RPMI8226 (cell line): ENCODE data around the gene LIMS1.
"Not testable (repeated sequence)": the region's sequence is repeated elsewhere in the genome, so short reads cannot be mapped to it uniquely, and the experiment has no call there.

Experiments used
- DNase-seq: peaks from one replicate; pipeline ENCODE4 v3.0.0-alpha.2; 2015

Gene LIMS1, protein sequence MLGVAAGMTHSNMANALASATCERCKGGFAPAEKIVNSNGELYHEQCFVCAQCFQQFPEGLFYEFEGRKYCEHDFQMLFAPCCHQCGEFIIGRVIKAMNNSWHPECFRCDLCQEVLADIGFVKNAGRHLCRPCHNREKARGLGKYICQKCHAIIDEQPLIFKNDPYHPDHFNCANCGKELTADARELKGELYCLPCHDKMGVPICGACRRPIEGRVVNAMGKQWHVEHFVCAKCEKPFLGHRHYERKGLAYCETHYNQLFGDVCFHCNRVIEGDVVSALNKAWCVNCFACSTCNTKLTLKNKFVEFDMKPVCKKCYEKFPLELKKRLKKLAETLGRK

DNA sequence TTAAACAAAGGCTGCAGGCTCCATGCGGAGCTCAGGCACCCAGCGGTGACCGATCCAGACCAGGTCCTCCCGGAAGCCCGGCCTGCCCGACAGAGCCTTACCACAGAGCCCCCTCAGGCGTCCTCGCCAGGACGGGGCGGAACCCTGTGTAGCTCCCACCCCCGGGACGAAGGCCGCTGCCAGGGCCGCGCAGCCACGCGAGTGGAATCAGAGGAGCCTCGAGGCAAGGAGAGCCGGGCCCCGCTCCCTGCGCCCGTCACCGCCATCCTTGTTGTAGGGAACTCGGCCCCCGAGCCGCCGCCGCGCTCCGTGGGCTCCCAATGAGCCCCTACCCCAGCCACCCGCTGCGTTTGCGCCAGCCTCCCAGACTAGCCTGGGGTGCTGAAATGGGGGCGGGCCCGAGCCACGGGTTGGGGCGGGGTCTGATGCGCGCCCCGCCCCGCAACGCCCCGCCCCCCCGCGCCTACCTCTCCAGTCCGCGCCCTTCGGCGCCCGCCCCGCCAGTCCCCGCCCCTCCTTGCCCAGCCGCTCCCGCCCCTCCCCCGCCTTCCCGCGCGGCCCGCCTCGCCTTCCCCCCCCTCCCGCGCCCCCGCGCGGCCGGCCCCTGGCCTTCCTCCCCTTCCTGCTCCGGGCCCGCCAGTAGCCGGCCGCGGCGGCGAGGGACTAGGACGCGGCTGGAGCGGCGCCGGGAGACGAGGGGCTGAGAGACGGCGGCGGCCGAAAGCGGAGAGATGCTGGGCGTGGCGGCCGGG lies at the start of gene LIMS1:
Gene LIMS1, plus strand, starts transcription at position 639 of the 752 bp plus-strand sequence. Its CDS starts 93 bp downstream, at position 732.
- peak; percentile 91 for DNase-seq

DNA sequence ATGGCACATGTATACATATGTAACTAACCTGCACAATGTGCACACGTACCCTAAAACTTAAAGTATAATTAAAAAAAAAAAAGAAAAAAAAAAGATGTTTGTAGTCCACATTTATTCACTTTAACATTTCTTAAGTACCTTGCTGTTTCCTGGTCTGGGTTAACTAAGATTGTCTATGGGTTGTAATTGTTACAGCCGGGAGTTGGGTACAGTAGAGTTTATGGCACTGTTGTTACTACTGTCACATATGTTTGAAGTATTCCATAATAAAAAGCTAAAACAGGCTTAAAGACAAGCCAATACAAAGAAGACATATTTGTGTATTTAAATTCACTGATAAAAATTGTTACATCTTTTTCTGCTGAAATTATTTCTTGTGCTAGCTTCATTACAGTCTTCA lies 49.0 kb upstream of the LIMS1 start:
- no peak for DNase-seq

DNA sequence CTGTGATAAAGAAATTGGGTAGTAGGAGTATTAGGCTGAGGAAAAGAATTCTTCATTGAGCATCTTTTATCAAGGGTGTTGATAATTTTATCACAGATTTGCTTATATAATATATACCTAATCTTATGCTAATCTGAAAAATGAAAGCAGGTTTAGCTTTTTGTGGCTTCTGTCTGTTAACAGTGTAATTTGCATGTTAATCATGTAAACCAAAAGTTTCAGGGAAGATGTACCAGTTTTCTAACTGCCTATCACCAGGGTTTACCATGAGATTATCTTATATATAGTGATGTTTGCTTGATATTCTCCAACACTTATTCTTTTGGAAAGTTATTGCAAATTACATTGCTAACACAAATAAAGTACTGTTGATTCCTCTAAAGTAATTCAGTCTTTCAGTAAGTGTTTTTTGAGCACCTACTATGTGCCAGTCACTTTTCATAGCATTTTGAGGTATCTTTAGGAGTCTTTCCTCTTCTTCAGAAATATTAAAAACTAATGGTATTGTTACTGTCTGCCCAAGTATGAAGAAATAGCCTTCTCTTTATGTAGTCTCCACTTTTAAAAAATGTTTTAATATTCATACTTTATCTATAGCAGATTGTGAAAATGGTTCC lies 43.7 kb upstream of the LIMS1 start:
- DNase-seq = no peak

DNA sequence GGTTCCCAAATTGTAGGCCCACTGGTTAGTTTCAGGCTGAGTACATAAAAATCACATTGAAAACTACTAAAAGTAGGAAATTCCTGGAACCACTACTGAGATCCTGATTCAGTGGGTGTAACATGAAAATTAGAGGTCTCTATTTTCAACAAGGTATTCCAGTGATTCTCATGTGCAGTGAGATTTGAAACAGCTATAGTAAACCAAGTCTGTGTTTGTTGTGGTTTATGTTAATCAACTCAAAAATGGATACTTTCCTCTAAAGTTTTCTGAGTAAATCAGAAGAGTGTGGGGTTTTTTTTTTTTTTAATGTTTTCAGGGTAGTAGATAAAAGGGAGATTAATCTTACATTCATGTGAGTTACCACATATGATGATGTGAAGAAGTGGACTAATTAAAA lies 42.4 kb upstream of the LIMS1 start:
- no peak for DNase-seq

DNA sequence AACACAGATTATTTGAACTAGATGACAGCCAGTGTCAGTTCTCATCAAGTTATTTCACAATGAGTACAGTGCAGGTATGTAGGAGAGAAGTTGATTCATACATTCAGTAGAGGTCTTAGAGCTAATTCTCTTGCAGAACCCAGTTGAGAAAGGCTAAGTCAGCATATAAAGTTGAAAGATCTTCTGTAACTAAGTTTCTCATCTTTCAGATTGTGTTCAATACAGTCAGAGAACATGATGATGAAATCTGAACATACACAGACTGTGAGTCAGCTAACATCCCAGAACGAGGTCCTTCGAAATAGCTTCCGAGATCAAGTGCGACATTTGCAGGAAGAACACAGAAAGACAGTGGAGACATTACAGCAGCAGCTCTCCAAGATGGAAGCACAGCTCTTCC lies 41.9 kb upstream of the LIMS1 start:
- no peak for DNase-seq

DNA sequence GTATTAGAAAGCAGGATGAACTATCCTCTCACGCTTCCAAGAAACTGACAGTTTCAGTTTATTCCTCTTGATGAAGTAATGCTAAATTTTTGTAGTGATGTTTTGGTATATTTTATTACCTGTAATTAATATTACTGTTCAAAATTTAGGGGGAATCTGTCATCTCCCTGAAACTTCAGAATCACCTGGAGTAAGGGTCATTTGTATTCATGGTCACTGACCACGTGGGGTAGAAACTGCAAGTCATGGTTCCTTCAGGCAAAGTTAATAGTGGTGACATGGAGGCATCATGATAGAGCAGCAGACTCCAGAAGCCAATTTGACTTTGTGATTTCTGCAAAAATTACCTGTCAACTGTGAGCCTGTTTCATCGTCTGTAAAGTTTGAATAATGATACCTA lies 38.1 kb upstream of the LIMS1 start:
- not testable (repeated sequence) for DNase-seq

DNA sequence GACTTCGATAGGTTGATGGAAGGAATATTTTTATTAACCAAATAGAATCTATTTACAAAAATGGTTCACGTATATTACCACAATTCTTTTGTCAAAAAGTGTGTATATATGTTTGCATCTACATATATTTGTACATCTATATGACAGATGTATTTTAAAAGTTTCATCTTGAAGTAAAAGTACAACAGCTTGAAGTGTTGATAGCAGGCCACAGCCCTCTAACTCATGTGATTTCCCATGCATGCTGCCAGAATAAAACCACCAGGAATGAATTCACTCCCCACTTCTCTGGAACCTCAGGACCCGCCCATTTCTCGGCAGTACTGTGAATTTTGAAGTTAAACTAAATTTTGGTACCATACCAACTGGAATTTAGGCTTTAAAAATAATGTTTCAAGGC lies 26.6 kb upstream of the LIMS1 start:
- DNase-seq = not testable (repeated sequence)

DNA sequence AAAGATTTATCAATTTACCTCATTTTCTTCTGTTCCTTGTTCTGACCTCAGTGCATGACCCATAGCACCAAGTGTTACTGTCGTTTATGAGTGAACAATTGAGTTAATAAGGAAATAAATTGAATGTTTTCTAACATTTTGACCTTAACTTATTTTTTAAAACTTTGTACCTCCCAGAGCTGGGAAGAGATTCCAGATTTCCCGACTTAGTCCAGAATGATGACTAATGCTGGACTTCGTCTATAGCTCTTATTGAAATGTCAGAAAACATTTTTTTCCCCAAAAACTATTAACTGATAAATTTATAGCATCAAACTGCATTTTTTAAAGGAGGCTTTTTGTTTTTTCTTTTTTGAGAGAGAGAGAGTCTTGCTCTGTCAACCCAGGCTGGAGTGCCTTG lies 21.8 kb upstream of the LIMS1 start:
- DNase-seq = not testable (repeated sequence)

DNA sequence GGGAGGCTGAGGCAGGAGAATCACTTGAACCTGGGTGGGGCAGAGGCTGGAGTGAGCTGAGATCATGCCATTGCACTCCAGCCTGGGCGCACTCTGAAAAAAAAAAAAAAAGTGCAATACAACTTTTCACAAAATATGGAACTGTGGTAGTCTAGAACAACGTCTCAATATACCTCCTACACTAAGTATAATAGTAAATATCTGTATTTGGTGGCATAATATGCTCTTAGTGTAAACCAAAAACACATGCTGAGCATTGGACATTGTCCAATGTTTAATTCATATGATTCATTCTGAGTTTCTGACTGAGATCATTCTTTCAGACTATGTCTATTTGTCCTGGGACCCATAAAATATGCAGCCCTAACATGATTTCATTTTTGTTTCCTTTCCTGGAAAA lies 19.8 kb upstream of the LIMS1 start:
- not testable (repeated sequence) for DNase-seq

DNA sequence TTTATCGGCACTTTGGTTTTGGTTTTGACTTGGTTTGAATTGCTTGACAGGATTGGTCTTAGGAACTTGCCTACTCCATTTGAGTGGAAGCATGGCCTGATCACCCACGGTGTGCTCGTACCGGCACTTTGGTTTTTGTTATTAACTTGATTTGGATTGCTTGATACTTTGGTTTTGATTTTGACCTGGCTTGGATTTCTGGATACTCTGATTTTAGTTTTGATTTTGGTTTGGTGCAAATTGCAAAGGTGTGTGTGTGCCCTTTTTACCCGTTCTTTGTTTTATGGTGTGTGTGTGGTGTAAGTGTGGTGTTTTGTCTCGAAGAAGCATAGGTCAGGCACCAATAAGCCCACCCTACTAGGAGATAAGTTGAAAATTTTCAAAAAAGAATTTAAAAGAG lies 9.6 kb upstream of the LIMS1 start:
- DNase-seq = not testable (repeated sequence)

DNA sequence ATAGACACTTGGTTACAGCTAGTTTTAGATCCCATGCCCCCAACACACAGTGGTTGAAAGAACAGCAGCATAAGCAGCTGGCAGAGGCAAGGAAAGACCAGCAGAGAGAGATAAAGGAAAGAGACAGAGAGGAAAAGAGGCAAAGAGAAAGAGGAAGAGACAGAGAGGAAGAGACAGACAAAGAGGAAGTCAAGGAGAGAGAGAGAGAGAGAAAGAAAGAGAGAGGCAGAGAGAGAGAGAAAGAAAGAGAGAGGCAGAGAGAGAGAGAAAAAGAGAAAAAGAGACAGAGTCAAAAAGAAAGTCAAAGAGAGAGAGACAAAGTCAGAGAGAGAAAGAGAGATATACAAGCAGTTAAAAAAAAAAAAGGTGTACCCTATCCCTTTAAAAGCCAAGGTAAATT lies 9.0 kb upstream of the LIMS1 start:
- not testable (repeated sequence) for DNase-seq

DNA sequence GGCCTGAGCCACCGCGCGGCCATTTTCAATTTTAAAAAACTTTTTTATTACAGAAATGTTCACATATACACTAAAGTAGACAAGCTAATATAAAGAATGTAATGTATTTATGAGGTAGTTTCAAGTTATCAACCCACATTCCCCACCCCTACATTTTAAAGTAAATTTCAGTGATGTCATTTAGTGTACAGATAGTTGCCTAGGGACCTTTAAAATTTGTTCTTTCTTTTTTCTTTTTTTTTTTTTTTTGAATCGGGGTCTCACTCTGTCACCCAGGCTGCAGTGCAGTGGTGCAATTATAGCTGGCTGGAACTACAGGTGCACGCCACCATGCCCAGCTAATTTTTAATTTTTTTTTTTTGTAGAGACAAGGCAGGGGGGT lies 2.6 kb upstream of the LIMS1 start:
- DNase-seq = no peak

DNA sequence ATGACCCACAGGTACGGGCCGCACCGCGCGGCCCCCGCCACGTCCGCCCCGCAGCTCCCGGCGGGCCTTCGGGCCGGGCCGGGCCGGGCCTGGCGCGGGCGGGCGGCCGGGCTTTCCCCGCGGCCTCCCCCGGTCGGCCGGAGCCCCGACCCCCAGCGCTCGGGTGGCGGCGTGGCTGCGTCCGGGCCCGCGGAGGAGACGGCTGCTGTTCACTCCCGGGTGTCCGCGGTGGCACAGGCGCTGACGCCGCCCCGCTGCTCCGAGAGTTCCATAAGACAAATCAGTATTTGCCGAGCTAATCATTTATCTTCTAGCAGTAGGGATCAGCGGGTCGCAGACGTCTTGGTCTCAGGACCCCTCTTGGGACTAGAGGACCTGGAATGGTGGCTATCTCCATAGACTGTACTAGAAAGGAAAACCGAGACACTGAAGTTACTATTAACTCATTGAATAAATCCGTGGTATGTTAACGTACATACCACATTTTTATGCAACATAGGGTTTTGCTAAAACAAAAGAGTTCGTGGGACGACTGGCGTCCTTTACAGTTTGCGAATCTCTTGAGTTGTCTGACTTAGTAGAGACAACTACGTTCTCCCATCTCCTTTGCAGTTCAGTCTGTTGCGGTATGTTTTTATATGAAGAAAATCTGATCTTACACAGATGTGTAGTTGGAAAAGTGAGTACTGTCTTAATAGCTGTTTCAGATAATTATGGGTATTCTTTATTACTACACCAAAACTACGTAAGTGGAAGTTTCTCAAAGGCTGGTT lies 500 bp downstream of the LIMS1 start:
- DNase-seq = peak; percentile 64

DNA sequence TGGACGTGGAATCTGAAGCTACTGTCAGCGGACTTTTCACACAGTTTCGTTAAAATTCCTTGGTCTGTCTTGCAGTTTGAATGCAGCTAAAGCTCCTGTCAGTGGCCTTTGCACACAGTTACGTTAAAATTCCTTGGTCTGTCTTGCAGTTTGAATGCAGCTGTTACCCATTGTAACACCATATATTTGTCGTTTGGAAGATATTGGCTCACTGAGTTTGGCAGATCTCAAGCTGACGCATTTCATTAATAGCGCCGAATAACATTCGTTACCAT lies 1.0 kb downstream of the LIMS1 start:
- DNase-seq = no peak

DNA sequence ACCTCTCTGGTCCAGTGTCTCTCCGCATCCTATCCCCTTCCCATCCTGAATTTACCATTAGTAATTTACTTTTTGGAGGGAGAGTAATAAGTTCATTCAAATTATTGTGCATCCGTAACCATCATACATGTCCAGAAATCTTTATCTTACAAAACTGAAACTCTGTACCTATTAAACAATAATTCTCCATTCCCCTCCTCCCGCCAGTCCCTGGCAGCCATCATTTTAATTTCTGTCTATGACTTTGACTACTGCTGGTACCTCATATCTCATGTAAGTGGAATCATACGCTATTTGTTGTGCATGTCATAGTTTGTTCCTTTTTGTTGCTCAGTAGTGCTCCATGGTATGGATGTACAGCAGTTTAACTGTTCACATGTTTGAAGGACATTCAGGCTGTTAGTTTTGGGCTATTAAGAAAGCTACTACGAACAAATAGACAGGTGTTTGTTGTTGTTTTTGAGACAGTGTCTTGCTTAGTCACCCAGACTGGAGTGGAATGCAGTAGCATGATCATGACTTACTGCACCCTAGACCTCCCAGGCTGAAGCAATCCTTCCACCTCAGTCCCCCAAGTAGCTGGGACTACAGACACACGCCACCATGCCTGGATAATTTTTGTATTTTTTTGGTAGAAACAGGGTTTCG lies 2.0 kb downstream of the LIMS1 start:
- no peak for DNase-seq

DNA sequence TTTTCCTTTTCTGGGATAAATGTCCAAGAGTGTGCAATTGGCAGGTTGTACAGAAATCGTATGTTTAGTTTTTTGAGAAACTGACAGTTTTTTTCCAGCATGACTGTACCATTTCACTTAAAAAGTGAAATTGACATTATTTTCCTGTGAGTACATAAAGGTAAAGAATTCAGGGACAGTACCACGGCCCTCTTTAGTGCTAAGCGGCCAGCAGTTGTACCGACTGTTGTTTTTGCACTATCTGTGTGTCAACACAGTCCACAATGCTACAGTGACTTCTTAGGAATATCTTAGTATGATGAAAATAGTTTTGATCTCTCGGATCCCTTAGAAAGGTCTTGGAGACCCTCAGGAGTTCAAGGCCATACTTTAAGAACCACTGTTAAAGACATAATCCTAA lies 2.6 kb downstream of the LIMS1 start:
- no peak for DNase-seq

DNA sequence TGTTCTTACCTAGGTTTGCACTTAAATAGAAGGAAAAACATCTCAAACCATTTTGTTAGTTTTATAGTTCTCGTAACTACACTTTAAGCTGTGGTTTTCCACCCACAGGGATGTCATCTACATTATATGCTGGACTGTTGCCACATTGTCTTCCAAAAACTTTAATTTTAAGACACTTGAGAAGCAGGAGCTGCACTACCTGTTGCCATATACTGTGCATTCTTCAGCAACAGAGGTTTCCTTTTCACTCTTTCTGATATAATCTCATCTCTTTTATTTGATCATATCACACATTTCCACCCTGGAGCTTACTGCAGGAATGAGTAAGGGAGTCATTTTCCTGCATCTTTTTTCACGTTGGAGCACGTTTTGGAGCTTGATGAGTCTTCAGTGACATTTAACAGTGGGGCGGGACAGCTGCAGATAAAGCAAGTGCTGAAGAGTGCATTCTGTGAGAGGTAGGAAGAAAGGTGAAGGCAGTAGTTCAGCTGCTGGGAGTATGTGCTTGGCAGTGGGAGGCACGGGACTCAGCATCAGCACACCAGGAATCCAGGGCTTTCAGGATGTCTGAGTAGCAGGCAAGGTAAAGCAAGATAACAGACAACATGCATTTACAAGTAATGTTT lies 3.8 kb downstream of the LIMS1 start:
- DNase-seq = no peak

DNA sequence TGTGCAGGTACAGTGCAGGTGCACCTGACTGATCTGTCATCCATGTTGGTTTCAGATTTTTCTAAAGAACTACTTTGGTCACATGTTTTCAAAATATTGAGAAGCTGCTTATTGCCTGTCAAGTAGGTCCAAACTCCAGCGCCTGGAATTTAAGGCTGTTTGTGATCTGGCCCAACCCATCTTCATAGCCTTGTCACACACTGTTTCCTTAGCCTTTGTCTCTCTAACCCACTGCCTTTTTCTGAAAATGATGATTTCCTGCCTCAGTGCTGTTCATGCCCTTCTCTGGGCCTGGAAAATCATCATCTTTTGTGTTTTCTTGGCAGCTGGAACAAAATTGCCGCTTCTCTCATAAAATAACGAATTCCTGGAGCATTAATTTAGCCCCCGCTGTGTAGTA lies 7.2 kb downstream of the LIMS1 start:
- no peak for DNase-seq

DNA sequence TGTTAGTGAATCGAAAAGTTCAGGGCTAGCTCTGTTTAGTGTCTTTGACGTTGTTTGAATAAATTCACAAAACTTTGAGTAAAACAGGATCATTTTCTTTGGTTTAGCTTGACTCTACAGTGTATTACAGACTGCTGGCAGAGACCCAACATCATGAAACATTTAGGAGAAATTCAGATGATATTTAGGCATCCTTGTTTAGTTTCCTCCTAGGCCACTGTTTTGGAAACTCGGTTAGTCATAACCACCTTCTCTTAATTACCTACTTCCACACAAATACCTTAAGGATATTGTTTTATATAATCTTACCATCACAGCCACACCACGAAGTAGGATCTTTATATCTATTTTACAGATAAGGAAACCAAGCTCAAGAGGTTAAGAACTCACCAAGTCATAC lies 7.8 kb downstream of the LIMS1 start:
- no peak for DNase-seq

DNA sequence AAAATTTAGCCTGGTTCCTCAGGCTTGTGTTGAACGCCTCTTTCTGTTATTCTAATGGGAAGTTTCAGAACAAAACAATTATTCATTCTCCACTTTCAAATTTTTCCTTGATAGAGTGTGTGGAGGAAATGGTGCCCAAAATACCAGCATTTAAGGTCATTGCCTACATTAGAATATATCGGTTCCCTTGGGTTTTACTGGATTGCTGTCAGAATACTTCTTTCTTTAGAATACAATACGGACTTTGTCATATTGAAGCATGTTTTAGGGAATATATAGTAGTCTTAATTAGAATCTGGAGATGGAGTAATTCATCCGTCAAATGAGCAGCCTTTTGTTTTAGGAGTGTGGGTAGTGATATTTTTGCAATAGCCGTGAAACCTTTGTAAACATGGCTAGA lies 13.3 kb downstream of the LIMS1 start:
- no peak for DNase-seq

DNA sequence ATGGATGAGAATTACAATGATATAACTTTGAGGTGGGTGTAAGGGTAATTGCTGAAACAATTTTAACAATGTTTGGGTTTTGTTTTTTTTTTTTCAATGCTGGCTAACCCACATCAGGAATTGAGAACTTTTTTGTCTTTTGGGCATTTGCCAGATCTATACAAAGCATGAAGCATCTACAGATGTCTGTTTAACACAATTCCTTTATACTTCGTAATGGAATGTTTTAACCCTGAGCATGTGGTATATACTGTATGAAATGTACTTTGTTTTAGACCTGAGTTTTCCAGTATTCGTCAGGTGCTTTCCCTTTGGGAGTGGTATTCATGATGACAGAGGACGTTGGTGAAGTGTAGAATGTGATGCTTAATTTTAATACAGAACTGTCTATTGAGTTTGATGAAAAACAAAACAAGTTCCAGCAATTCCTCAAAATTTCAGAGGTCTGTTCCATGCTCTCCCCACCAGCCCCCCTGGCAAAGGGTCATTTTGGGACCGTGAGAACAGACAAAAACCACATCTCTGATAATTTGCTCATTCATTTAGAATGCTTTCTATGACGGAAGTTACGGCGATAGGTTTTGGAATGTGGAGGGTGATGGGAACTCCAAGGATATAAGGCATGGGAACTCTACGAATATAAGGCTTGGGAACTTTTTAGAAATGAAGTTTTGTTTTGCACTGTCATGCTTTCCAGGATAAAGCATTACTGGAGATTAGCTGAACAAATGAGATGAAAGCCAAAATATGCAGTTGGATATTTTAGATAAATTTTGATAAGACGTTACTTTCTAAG lies 14.1 kb downstream of the LIMS1 start:
- DNase-seq = no peak

DNA sequence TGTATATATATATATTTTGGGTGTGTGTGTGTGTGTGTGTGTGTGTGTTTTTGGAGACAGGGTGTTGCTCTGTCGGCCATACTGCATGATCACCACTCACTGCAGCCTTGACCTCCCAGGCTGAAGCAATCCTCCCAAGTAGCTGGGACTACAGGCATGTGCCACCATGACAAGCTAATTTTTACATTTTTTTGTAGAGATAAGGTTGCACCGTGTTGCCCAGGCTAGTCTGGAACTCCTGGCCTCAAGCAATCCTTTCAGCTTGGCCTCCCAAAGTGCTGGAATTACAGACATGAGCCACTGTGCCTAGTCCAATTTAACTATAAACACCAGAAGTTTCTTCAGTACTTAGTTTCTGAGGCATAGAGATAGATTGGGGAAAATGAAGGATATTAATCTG lies 18.3 kb downstream of the LIMS1 start:
- DNase-seq = no peak
